ENCODE results near the gene ZBTB45. TPM values are rescaled to one million over a fixed set of nuclear protein-coding genes. Genes with fewer than 3 reads are reported as not detected.

Gene ZBTB45
- total RNA-seq, 1 experiment from 2014 or later, result 19.7 TPM

DNA sequence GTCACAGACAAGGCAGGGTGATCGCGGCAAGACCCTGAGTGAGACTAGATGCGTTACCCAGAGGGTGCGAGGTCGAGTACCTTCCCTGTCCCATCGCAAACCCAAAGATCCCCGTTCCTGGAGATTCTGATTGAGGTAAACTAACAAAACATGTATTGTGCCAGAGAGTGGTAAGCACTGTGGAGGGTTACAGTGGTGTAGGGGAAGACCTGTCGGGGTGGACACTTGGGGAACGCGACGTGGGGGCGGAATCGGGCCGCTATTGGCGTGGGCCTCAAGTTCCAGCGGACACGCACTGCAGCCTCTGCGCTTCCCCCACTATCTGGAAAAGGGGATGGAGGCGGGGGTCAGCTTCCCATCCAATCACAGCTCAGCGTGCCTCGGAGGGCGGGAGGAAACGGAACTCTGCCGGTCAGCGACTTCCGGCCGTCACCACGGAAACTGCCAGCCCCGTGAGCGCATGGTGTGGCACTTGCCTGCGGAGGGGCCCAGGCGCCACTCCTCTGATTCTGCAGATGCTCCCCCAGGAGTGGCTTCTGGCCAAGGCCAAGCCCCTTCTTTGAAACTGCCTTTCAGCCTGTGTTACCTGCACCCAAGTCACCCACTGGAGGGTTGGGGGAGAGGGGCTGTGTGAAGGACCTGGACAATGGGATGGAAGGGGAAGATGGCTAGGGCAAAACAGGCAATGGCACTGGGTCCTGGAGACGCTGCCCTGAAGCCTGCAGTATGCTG lies 39.8 kb upstream of the ZBTB45 start (continued):
- TF ChIP-seq ZNF671 (CRISPR knock-in tag; IDR thresholded peaks at IDR 0.05) (peak; percentile 29; the same call in 1 of the 2 replicates), ZNF219 (CRISPR knock-in tag; IDR thresholded peaks at IDR 0.05; ENCODE audit: borderline replicate concordance) (0 out of 2 replicates have a peak, but pooled peaks have one; percentile 91), TEAD1 (CRISPR knock-in tag; IDR thresholded peaks at IDR 0.05) (peak; percentile 64; the same call in 1 of the 2 replicates), ATF6 (CRISPR knock-in tag; IDR thresholded peaks at IDR 0.05) (no peak), ZNF281 (CRISPR knock-in tag; IDR thresholded peaks at IDR 0.05) (peak; percentile 72), E2F1 (CRISPR knock-in tag; IDR thresholded peaks at IDR 0.05) (0 out of 2 replicates have a peak, but pooled peaks have one; percentile 22), ESRRA (CRISPR knock-in tag; IDR thresholded peaks at IDR 0.05; ENCODE audit: borderline replicate concordance) (0 out of 2 replicates have a peak, but pooled peaks have one; percentile 36), HMGA2 (CRISPR knock-in tag; IDR thresholded peaks at IDR 0.05) (0 out of 2 replicates have a peak, but pooled peaks have one; percentile 4), NR3C1 (CRISPR knock-in tag; conservative IDR thresholded peaks at IDR 0.05; ENCODE audit: low read depth) (no peak), MXD4 (CRISPR knock-in tag; IDR thresholded peaks at IDR 0.05; ENCODE audit: borderline replicate concordance) (no peak), NFATC4 (CRISPR knock-in tag; IDR thresholded peaks at IDR 0.05) (no peak), ZNF232 (CRISPR knock-in tag; IDR thresholded peaks at IDR 0.05) (no peak; the same call in 1 of the 2 replicates), RORB (CRISPR knock-in tag; IDR thresholded peaks at IDR 0.05) (no peak), OVOL2 (CRISPR knock-in tag; IDR thresholded peaks at IDR 0.05; ENCODE audit: borderline replicate concordance) (no peak)
- TF ChIP-seq, protein P1, sequence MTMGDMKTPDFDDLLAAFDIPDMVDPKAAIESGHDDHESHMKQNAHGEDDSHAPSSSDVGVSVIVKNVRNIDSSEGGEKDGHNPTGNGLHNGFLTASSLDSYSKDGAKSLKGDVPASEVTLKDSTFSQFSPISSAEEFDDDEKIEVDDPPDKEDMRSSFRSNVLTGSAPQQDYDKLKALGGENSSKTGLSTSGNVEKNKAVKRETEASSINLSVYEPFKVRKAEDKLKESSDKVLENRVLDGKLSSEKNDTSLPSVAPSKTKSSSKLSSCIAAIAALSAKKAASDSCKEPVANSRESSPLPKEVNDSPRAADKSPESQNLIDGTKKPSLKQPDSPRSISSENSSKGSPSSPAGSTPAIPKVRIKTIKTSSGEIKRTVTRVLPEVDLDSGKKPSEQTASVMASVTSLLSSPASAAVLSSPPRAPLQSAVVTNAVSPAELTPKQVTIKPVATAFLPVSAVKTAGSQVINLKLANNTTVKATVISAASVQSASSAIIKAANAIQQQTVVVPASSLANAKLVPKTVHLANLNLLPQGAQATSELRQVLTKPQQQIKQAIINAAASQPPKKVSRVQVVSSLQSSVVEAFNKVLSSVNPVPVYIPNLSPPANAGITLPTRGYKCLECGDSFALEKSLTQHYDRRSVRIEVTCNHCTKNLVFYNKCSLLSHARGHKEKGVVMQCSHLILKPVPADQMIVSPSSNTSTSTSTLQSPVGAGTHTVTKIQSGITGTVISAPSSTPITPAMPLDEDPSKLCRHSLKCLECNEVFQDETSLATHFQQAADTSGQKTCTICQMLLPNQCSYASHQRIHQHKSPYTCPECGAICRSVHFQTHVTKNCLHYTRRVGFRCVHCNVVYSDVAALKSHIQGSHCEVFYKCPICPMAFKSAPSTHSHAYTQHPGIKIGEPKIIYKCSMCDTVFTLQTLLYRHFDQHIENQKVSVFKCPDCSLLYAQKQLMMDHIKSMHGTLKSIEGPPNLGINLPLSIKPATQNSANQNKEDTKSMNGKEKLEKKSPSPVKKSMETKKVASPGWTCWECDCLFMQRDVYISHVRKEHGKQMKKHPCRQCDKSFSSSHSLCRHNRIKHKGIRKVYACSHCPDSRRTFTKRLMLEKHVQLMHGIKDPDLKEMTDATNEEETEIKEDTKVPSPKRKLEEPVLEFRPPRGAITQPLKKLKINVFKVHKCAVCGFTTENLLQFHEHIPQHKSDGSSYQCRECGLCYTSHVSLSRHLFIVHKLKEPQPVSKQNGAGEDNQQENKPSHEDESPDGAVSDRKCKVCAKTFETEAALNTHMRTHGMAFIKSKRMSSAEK (CRISPR knock-in tag; IDR thresholded peaks at IDR 0.05; ENCODE audit: borderline replicate concordance), result no peak
- TF ChIP-seq, protein P2, sequence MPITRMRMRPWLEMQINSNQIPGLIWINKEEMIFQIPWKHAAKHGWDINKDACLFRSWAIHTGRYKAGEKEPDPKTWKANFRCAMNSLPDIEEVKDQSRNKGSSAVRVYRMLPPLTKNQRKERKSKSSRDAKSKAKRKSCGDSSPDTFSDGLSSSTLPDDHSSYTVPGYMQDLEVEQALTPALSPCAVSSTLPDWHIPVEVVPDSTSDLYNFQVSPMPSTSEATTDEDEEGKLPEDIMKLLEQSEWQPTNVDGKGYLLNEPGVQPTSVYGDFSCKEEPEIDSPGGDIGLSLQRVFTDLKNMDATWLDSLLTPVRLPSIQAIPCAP (CRISPR knock-in tag; IDR thresholded peaks at IDR 0.05), result peak; percentile 59; the same call in 1 of the 2 replicates
- TF ChIP-seq, protein P3, sequence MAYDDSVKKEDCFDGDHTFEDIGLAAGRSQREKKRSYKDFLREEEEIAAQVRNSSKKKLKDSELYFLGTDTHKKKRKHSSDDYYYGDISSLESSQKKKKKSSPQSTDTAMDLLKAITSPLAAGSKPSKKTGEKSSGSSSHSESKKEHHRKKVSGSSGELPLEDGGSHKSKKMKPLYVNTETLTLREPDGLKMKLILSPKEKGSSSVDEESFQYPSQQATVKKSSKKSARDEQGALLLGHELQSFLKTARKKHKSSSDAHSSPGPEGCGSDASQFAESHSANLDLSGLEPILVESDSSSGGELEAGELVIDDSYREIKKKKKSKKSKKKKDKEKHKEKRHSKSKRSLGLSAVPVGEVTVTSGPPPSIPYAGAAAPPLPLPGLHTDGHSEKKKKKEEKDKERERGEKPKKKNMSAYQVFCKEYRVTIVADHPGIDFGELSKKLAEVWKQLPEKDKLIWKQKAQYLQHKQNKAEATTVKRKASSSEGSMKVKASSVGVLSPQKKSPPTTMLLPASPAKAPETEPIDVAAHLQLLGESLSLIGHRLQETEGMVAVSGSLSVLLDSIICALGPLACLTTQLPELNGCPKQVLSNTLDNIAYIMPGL (CRISPR knock-in tag; IDR thresholded peaks at IDR 0.05), result 0 out of 2 replicates have a peak, but pooled peaks have one; percentile 3
- TF ChIP-seq, protein P4, sequence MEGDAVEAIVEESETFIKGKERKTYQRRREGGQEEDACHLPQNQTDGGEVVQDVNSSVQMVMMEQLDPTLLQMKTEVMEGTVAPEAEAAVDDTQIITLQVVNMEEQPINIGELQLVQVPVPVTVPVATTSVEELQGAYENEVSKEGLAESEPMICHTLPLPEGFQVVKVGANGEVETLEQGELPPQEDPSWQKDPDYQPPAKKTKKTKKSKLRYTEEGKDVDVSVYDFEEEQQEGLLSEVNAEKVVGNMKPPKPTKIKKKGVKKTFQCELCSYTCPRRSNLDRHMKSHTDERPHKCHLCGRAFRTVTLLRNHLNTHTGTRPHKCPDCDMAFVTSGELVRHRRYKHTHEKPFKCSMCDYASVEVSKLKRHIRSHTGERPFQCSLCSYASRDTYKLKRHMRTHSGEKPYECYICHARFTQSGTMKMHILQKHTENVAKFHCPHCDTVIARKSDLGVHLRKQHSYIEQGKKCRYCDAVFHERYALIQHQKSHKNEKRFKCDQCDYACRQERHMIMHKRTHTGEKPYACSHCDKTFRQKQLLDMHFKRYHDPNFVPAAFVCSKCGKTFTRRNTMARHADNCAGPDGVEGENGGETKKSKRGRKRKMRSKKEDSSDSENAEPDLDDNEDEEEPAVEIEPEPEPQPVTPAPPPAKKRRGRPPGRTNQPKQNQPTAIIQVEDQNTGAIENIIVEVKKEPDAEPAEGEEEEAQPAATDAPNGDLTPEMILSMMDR (IDR thresholded peaks at IDR 0.05), result no peak
- TF ChIP-seq, protein P5, sequence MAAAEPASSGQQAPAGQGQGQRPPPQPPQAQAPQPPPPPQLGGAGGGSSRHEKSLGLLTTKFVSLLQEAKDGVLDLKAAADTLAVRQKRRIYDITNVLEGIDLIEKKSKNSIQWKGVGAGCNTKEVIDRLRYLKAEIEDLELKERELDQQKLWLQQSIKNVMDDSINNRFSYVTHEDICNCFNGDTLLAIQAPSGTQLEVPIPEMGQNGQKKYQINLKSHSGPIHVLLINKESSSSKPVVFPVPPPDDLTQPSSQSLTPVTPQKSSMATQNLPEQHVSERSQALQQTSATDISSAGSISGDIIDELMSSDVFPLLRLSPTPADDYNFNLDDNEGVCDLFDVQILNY (CRISPR knock-in tag; IDR thresholded peaks at IDR 0.05), result no peak
- TF ChIP-seq, protein P6, sequence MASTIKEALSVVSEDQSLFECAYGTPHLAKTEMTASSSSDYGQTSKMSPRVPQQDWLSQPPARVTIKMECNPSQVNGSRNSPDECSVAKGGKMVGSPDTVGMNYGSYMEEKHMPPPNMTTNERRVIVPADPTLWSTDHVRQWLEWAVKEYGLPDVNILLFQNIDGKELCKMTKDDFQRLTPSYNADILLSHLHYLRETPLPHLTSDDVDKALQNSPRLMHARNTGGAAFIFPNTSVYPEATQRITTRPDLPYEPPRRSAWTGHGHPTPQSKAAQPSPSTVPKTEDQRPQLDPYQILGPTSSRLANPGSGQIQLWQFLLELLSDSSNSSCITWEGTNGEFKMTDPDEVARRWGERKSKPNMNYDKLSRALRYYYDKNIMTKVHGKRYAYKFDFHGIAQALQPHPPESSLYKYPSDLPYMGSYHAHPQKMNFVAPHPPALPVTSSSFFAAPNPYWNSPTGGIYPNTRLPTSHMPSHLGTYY (CRISPR knock-in tag; IDR thresholded peaks at IDR 0.05), result no peak

Measured in WTC11 (cell line).